ENCODE data around the gene FTO.

The FTO gene

GRCh38 chr16:53712065-53712464 is 8.1 kb downstream of the FTO start:
- no peak for DNase-seq

- DNase-seq = no peak
Measured at GRCh38 chr16:53713403-53714204, 9.6 kb downstream of the FTO start.

GRCh38 chr16:53714205-53715022 is 10.5 kb downstream of the FTO start:
- DNase-seq = no peak

GRCh38 chr16:53715023-53715384 is 11.0 kb downstream of the FTO start:
- DNase-seq = no peak

GRCh38 chr16:53717577-53717976 is 13.6 kb downstream of the FTO start:
- no peak for DNase-seq

- no peak for DNase-seq
Measured at GRCh38 chr16:53721017-53721416, 17.1 kb downstream of the FTO start.

DNA sequence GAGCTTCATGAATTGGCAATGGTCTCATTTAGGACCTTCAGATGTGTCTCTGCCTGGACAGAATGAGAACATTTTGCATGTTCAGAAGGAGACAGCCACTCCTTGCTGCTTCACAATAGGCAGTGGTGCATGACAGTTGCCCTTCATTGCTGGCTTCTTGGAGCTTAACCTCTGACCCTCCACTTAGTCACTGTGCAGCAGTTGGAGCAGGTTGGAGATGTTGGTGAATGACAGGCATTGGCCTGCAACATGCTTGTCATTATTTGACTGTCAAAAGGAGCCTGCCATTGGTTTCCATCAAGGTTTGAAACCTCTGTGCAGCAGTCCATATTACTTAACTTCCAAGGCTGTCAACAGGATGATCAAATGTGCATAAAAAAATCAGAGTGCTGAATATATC is 22.7 kb downstream of the FTO start:
- DNase-seq = no peak

GRCh38 chr16:53730693-53731092 is 26.7 kb downstream of the FTO start:
- no peak for DNase-seq

DNA sequence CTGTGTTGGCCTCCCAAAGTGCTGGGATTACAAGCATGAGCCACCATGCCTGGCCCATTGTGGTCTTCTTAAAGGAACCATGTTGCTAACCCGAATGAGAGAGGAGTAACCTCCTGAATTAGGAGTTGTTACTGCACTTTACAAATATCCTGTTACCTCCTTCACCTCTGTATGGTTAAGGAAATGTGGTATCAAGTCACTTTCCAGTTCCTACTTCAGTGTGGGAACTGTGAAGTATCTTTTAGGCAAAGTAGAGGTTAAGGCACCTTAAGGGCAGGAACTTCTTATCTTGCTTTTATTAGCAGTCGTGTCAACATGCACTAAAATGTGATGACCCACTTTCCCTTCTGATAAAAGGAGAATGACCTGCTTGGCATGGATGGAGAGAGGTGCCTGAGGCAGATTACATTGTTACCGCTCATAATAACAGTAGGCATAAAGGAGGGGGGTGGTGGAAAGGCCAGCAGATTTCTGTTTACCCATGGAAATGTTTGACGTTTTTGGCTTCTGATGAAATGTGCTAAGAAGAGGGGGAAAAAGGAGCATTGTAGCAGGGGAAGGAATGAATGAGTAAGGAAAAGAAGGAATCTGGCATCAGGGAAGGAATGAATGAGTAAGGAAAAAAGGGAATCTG is 28.5 kb downstream of the FTO start:
- DNase-seq = peak; percentile 19

- no peak for DNase-seq
Measured at GRCh38 chr16:53734908-53735307, 31.0 kb downstream of the FTO start.

DNA sequence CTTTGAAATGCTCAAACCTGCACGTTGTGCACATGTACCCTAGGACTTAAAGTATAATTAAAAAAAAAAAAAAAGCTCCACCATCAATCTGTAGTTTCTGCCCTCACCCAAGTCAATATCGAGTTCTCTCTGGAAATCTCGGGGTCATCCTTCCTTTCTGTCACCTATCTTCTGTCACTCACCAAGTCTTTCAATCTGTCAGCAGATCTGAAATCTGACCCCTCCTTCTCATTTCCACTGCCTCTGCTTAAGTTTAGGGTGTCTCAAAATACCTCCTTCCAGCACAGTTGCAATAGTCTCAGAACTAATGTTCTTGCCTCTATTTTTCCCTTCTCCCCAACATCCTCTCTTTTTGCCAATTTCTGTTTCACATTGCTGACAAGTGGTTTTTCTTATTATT is 32.3 kb downstream of the FTO start:
- no peak for DNase-seq

GRCh38 chr16:53737552-53737951 is 33.6 kb downstream of the FTO start:
- DNase-seq = no peak

GRCh38 chr16:53740476-53740875 is 36.5 kb downstream of the FTO start:
- DNase-seq = no peak

DNA sequence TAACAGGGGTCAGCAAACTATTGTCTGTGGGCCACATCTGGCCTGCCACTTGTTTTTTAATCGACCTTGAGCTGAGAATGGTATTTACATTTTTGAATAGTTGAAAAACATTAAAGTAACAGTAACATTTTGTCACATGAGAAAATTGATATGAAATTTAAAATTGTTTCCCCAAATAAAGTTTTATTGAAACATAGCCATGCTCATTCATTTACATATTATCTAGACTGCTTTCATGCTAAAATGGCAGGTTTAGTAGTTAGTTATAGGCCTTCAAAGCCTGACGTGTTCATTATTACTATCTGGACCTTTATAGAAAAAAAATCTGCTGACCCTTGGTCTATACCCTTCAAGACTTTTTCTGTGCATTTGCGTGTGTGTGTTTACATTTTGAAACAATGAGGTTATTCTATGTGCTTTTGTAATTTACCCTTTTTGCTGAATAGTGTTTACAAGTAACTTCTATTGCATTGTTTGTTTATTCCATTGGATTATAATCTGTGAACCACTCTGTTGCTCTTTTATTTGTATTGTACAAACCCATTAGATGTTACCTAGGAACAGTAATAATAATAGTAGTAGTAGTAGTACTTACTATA is 37.1 kb downstream of the FTO start:
- DNase-seq = no peak

GRCh38 chr16:53741546-53741945 is 37.6 kb downstream of the FTO start:
- no peak for DNase-seq

DNA sequence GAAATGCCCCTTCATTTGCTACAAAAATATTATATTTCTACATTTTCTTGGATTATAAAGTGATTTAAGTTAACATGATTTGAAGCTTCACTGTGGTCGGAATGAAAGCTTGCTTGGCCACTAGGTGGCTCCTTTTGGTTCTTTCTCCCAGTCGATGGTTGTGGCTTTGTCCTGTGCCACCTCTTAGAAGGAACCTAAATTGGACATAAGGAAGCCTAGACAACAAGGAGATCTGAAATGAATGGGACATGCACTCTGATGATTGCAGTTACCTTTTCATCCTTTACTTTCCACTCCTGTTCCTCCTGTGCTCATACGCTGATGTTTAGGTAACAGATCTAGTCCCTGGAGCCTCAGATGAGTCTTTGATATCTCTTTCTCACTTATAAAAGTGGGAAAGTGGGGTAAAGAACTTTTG is 39.2 kb downstream of the FTO start:
- DNase-seq = no peak

DNA sequence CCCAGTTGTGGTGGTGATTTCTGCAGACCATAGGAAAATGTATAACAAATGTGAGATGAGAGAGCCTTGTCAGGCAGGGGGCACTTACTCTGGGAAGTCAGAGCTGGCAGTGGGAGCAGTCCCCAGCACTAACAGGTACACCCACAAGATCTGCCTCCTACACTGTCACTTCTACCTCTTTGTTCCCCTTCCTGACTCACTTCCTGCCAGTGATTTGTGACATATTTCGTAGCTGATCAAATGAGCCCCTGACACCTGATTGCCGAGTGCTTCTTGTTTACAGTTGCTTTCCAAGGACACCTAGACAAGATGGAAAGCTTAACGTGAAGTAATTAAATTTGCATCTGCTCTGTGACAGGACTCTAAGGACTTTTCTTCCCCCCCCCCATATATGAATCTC is 40.5 kb downstream of the FTO start:
- no peak for DNase-seq

GRCh38 chr16:53745086-53745485 is 41.1 kb downstream of the FTO start:
- no peak for DNase-seq

GRCh38 chr16:53745753-53746266 is 41.9 kb downstream of the FTO start:
- peak; percentile 32 for DNase-seq

DNA sequence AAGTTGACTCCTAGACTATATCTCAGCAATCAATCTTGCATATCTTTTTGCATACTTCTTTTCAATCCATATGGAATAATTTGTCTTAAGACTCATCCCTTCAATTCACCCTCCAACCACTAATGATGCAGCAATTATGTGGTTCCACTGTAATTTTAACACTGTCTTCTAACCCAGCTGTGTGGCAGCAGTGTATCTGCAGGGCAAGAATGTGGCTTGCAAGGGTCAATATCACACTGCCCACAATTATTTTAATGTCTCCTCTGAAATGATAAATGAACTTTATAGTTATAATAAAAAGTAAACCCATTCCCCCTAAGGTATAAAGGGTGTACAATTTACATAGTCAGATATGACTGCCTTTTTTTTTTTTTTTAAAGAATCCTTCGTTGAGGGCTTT is 48.6 kb downstream of the FTO start:
- DNase-seq = no peak

GRCh38 chr16:53753431-53753830 is 49.5 kb downstream of the FTO start:
- DNase-seq = no peak

DNA sequence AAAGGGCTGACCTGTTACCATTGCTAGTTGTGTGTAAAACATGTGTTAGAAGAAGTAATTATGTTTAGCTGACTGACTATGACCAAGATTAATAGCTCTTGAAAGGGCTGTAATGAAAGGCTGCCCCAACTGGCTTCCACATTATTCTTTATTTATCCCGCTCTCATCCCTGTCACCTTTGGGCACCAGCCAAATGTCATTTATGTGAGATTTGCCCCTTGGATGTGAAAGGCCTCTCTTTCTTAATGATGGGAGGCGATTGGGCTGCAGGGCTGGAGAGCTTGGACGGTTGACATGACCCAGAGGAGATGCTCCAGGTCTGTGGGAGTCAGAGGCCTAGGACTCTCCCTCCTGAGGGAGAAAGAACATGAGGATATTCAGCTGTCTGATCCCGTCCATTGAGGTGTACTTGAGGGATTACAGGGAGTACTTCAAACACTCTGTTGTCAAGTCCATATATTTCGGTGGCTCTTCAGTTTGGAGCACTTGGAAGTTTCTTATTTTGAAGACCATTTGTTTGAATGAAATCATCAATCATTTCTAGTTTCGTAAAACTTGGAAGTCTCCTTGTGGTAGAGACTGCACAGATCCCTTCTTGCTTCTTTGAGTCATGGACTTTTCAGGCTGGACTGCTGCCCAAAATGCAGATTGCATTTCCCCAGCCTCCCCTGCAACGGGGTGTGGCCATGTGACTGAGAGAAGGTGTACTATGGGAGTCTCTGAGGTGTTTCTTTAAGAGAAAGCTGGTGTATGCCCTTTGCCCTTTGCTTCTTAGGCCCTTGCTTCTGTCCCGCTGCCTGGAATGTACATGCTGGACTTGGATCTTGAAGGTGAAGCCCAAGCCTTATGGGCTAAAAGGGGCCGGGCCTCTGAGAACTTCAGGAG is 51.3 kb downstream of the FTO start:
- DNase-seq = no peak
